ENCODE measurements around the gene MORN3.

- TF ChIP-seq POLR2AphosphoS5 (IDR thresholded peaks at IDR 0.05; ENCODE audit: low read depth, low read length) (no peak), TAF1 (IDR thresholded peaks at IDR 0.05; ENCODE audit: borderline replicate concordance, insufficient read depth, low read length) (no peak), SIN3A (IDR thresholded peaks at IDR 0.05; ENCODE audit: borderline replicate concordance, insufficient read depth, low read length) (no peak), REST (IDR thresholded peaks at IDR 0.05; ENCODE audit: insufficient read depth in 1 of 2, low read depth in 2 of 2, low read length in 2 of 2) (no peak), FOXP2 (optimal IDR thresholded peaks at IDR 0.05; ENCODE audit: borderline replicate concordance, extremely low read depth, extremely low read length, insufficient read depth) (no peak)
Observed at GRCh38 chr12:121641343-121641630, 28.2 kb downstream of the MORN3 start.

All from PFSK-1 (cell line).